ENCODE results near the gene CCDC190. TPM values are rescaled to one million over a fixed set of nuclear protein-coding genes. Genes with fewer than 3 reads are reported as not detected.

CCDC190 gene
- total and polyA plus RNA-seq, 2 donors, result 0.04 to 0.26 TPM

Other genes starting within 250 kb of the CCDC190 start
- gene DDR2, start 228.7 kb downstream of the CCDC190 start, total RNA-seq, result 101 TPM
- gene DDR2, start 228.7 kb downstream of the CCDC190 start, polyA plus RNA-seq, result 57.9 TPM
- gene HSD17B7, start 70.5 kb downstream of the CCDC190 start, total RNA-seq, result 26.4 TPM
- gene HSD17B7, start 70.5 kb downstream of the CCDC190 start, polyA plus RNA-seq, result 10.0 TPM
- 26.0 TPM for gene RGS4, start 208.2 kb upstream of the CCDC190 start, total RNA-seq
- 4.0 TPM for gene RGS4, start 208.2 kb upstream of the CCDC190 start, polyA plus RNA-seq

All from urinary bladder (tissue), 2 donors.